Heart left ventricle (tissue), 13 donors: ENCODE measurements around the gene ANAPC1.
"Not testable (repeated sequence)": the region's sequence is repeated elsewhere in the genome, so short reads cannot be mapped to it uniquely, and the experiment has no call there.

Experiments used
- CTCF ChIP-seq, 12 donors: fragments of 200-600 bp; sonication (generic) in 4 of 12; IDR thresholded peaks; one replicate each; pipeline versions ENCODE4 v1.5.0 to v1.8.0; 2018 to 2022; ENCODE audit warnings: antibody characterized with exemption in 12 of 12, mild to moderate bottlenecking in 5 of 12
- POLR2A ChIP-seq, 2 donors: fragments of 450-650 bp; IDR thresholded peaks; one replicate each; pipeline ENCODE4 v1.6.1; 2017; ENCODE audit warnings: antibody characterized with exemption in 2 of 2, mild to moderate bottlenecking in 2 of 2, moderate library complexity in 2 of 2
- donor health status: ischemic (EF 13 %, LVEDD 7.1; RV severe dilation, severe dysfunction).
- donor health status: DM: no; HTN: yes; CAD: no.
- donor health status: DM: no; HTN: no; CAD: no.
- donor health status: ischemic (EF 25% LVEDD 6.9; RV normal size, moderate dysfunction).
- donor health status: ischemic (EF 25% LVEDD 5.7; RV mildly dilated, moderate dysfunction).
- donor health status: ischemic (EF 35%, LVEDD 5.7; RV mildly dilated, moderate dysfunction).
- donor health status: nonischemic (EF 11% LVEDD 7.7; RV severe dilation, severe dysfunction).
- donor health status: DM: yes; HTN: yes; CAD: no.
- donor health status: PGD.
- donor health status: ischemic (EF 29% LVEDD 5.4; RV normal size, mild dysfunction).
- donor health status: nonischemic (EF 23%, LVEDD 6.1; RV moderate dilation, normal function).

- not testable (repeated sequence) for TF ChIP-seq CTCF, POLR2A (IDR thresholded peaks at IDR 0.05)
These were observed 31.4 kb downstream of the ANAPC1 start for GRCh38 chr2:111852544-111852943.
